Measurements from ENCODE around the gene CCDC183. TPM values are rescaled to one million over a fixed set of nuclear protein-coding genes. Genes with fewer than 3 reads are reported as not detected.
"Not testable (repeated sequence)": the region's sequence is repeated elsewhere in the genome, so short reads cannot be mapped to it uniquely, and the experiment has no call there.

Gene CCDC183
- total RNA-seq, 1 experiment from 2014 or later = not detected

GRCh38 chr9:136794281-136794999 lies 1.7 kb upstream of the CCDC183 start:
- DNase-seq (ENCODE audit: low spot score) = no peak
- in situ Hi-C loops (cut with HindIII; ENCODE audit: low sequenced_read_pairs) = no loop called here

- in situ Hi-C loops (cut with HindIII; ENCODE audit: low sequenced_read_pairs) = no loop called here
- DNase-seq (ENCODE audit: low spot score) = no peak
Measured at GRCh38 chr9:136795000-136795348, 1.2 kb upstream of the CCDC183 start.

- DNase-seq (ENCODE audit: low spot score); in situ Hi-C loops (cut with HindIII; ENCODE audit: low sequenced_read_pairs): not testable (repeated sequence)
Measured at GRCh38 chr9:136796775-136797347, 723 bp downstream of the CCDC183 start.

GRCh38 chr9:136798708-136799078 lies 2.6 kb downstream of the CCDC183 start:
- in situ Hi-C loops (cut with HindIII; ENCODE audit: low sequenced_read_pairs) = no loop called here
- no peak for DNase-seq (ENCODE audit: low spot score)

GRCh38 chr9:136799079-136799853 lies 3.1 kb downstream of the CCDC183 start:
- peak; percentile 43 for DNase-seq (ENCODE audit: low spot score)
- in situ Hi-C loops (cut with HindIII; ENCODE audit: low sequenced_read_pairs) = no loop called here

GRCh38 chr9:136799854-136800657 lies 3.9 kb downstream of the CCDC183 start:
- in situ Hi-C loops (cut with HindIII; ENCODE audit: low sequenced_read_pairs) = no loop called here
- peak; percentile 89 for DNase-seq (ENCODE audit: low spot score)

GRCh38 chr9:136802321-136802720 lies 6.2 kb downstream of the CCDC183 start:
- no peak for DNase-seq (ENCODE audit: low spot score)
- in situ Hi-C loops (cut with HindIII; ENCODE audit: low sequenced_read_pairs) = no loop called here

- DNase-seq (ENCODE audit: low spot score); in situ Hi-C loops (cut with HindIII; ENCODE audit: low sequenced_read_pairs): not testable (repeated sequence)
Measured at GRCh38 chr9:136803009-136803550, 6.9 kb downstream of the CCDC183 start.

GRCh38 chr9:136803551-136804508 lies 7.7 kb downstream of the CCDC183 start:
- DNase-seq (ENCODE audit: low spot score) = peak; percentile 69
- in situ Hi-C loops (cut with HindIII; ENCODE audit: low sequenced_read_pairs) = no loop called here

- in situ Hi-C loops (cut with HindIII; ENCODE audit: low sequenced_read_pairs) = no loop called here
- no peak for DNase-seq (ENCODE audit: low spot score)
Measured at GRCh38 chr9:136804509-136805206, 8.5 kb downstream of the CCDC183 start.

GRCh38 chr9:136805207-136805740 lies 9.1 kb downstream of the CCDC183 start:
- no peak for DNase-seq (ENCODE audit: low spot score)
- in situ Hi-C loops (cut with HindIII; ENCODE audit: low sequenced_read_pairs) = no loop called here

- in situ Hi-C loops (cut with HindIII; ENCODE audit: low sequenced_read_pairs) = no loop called here
- DNase-seq (ENCODE audit: low spot score) = no peak
Measured at GRCh38 chr9:136806067-136806466, 9.9 kb downstream of the CCDC183 start.

- in situ Hi-C loops (cut with HindIII; ENCODE audit: low sequenced_read_pairs) = no loop called here
- no peak for DNase-seq (ENCODE audit: low spot score)
Measured at GRCh38 chr9:136806631-136807201, 10.6 kb downstream of the CCDC183 start.

GRCh38 chr9:136807281-136808074 lies 11.3 kb downstream of the CCDC183 start, which contains the start of gene RABL6:
Gene RABL6 (plus strand): TSS chr9:136807948. CDS start chr9:136808197, 249 bp downstream.
- DNase-seq (ENCODE audit: low spot score) = peak; percentile 64
- in situ Hi-C loops (cut with HindIII; ENCODE audit: low sequenced_read_pairs) = no loop called here

- DNase-seq (ENCODE audit: low spot score) = no peak
- in situ Hi-C loops (cut with HindIII; ENCODE audit: low sequenced_read_pairs) = no loop called here
Measured at GRCh38 chr9:136808075-136808805, 12.1 kb downstream of the CCDC183 start.

- in situ Hi-C loops (cut with HindIII; ENCODE audit: low sequenced_read_pairs) = no loop called here
- no peak for DNase-seq (ENCODE audit: low spot score)
Measured at GRCh38 chr9:136808806-136809158, 12.6 kb downstream of the CCDC183 start.

Data from G401 (cell line).